HG03442 (cell line): ENCODE measurements around the gene PIGR.
A peak's percentile ranks its signal among the peaks of the same experiment; 100 is the strongest.
"Not testable (repeated sequence)": the region's sequence is repeated elsewhere in the genome, so short reads cannot be mapped to it uniquely, and the experiment has no call there.

Experiments used
- ATAC-seq: cut with Tn5 transposase; IDR thresholded peaks from one replicate; pipeline ENCODE4 v1.9.1; 2021; ENCODE audit warnings: mild to moderate bottlenecking, moderate library complexity; ENCODE audit not compliant: unreplicated experiment

Gene PIGR

DNA sequence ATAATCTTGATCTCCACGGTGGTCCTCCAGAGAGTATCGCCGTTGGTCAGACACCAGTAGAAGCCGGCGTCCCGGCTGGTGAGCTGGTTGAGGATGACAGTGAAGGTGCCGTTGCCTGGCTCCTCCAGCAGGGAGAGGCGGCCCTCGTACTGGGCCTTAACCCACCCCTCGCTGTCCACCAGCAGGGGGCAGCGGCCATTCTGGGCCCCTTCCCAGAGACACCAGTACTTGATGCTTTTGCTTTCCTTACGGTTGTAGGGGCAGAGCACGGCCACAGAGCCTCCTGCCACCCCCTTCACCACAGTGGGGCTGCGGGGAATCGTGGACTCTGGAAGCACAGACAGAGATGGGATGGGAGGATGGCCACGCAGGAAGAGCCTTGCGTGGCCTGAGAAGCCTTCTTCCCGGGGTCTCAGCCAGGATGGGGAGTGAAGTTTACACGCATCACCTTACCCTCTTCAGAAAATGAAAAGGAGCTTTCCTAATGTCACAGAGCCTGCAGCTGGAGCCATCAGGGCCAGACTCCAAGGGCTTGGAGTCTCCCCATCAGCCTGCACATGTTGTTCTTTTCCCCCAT is 10.7 kb downstream of the PIGR start:
- ATAC-seq: no peak

- no peak for ATAC-seq
Measured at GRCh38 chr1:206933333-206933945, 12.8 kb downstream of the PIGR start.

GRCh38 chr1:206932177-206932576 is 14.1 kb downstream of the PIGR start:
- ATAC-seq: no peak

DNA sequence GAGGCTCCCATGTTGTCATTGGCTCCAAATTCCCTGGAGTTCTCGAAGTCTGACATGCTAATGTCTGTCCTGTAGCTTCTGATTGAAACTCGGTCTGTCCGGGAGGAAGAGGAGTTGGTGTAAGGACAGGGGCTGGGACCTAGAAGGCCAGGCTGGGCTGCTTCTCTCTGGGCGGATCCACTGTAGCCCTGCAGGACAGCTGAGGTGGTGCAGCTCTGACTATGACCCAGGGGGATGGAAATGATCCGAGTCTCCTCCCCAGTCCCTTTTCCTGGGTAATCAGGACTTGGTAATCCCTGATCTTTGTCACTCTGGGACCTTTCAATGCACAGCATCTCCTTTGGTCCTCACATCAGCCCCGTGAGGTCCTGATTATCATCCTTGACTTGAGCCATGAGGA is 14.6 kb downstream of the PIGR start:
- ATAC-seq: no peak

DNA sequence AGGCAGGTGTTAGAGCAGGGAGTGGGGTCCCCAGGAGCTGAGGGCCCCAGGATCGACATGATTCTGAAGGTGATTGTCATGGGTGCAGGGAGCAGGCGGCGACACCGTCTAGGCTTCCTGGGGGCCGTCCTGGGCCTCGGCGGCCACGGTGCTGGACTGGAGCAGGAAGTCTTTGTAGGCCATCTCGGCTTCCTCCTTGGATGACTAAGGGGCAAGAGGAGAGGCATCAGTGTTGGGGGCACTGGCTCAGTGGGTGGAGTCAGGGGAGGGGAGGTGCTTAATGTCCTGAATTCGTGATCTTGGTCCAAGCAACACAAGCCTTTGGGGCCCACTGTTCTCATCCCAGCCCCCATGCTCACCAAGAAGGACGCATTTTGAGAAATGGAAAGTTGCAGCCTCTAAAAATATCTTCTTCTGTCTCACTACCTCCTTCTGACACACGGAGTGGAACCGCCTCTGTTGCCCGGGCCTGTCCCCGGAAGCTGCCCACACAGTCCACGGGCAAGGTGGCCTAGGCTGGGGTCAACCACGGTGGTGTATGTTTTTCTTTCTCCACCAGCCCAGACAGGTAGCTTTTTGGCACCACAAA is 16.0 kb downstream of the PIGR start:
- ATAC-seq: peak; percentile 77

GRCh38 chr1:206929524-206929923 is 16.7 kb downstream of the PIGR start:
- no peak for ATAC-seq

DNA sequence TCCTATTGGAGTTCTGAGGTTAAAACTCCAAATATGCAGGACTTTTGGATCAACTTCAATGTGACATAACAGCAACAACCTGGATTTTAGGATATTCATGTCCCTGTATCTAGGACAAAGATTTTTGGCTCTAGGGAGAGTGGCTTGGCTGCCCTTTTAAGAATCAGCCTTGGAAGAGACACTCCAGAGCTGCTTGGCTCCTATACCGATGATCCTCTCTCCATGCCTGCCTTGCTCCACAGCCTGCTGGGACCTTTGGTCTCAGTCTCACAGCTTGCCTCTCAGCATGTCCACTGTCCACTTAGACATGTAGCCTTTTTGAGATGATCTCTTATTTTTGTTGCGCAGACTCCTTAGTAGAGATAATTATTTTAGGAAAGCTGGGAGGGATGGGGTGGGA is 20.0 kb downstream of the PIGR start:
- no peak for ATAC-seq

- ATAC-seq: peak; percentile 57
Measured at GRCh38 chr1:206925106-206925736, 21.0 kb downstream of the PIGR start.

- peak; percentile 16 for ATAC-seq
Measured at GRCh38 chr1:206924592-206925105, 21.6 kb downstream of the PIGR start.

- ATAC-seq: not testable (repeated sequence)
Measured at GRCh38 chr1:206923961-206924557, 22.2 kb downstream of the PIGR start.

DNA sequence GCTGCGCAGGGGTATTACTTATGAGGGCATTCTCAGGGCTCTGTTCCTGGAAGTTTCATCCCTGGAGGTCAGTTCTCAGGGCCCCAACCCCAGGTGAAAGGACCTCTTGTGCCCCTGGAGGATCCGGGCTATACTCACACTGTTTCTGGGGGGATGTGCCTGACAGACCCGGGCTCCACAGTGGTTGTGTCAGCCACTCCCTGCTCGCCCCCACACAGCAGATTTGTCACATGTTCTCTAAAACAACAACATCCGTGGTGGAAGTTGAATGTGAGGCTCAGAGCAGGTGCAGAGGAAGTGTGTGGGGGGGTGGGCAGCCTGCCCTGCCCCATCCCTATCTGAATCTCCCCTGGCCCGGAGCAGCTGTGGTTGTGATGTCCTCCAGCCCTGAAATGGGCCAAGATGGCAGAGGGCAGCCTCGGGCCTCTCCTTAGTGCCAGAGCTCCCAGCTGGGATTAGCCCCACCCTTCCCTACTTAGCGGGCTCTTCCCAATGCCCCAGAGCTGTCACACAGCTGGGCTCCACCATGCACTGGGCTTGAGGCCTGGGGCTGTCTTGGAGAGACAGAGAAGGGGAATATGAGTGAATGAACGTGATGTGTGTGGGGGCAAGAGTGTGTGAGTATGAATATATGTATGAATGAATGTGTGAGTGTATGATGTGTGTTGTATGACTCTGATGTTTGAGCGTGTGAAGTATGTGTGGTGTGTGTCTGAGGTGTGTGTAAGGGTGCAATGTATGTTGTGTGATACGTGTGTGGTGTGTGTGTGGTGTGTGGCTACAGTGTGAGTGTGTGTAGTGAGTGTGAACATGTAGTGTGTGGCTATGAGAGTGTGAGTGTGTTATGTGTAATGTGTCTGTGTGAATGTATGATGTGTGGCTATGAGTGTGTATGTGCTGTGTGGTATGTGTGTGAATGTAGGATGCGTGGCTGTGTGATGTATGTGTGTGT is 23.0 kb downstream of the PIGR start:
- peak; percentile 45 for ATAC-seq

DNA sequence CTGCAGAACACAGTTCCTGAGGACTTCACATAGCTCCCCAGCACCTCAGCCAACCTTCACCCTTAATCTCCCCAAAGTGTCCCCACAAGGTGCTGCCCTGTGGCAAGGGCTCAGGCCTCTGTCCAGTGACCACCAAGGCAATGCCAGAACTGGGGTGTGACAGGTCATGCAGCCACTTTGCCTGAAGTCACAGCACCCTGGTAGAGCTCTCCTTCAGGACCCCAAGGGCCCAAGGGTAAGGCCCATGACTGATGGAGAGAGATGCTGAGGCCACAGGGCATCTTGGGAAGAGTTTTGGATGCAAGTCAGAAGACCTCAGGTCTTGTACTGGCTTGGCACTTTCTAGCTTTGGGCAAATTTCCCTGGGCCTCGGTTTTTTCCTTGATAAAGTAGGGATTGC is 23.7 kb downstream of the PIGR start:
- ATAC-seq: no peak

DNA sequence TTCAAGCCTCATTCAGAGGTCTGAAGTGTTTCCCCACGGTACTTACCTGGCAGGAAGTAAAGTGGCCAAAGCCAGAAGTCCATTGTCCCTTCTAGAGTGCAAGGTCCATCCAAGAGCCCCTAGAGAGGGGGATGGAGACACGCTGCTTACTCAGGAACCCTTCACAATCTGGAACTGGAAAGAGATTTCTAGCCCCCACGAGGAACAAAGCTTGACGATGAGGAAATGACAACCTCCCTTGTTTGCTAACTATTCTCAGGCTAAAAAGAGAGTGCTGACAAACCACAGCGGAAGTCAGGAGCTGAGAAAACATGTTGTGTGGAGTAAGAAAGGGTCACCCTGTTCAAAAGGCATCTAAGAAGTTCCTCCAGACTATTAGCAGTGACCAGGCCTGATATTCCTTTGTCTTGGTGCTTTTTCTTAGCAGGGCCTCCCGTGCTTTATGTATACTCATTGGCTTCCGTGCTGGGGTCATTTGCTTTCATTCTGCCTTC is 24.4 kb downstream of the PIGR start, which contains the start of gene FCMR:
TSS of gene FCMR (minus strand) at position 170 of the 494 bp plus-strand sequence. CDS start at position 83, 87 bp downstream.
- no peak for ATAC-seq

GRCh38 chr1:206918076-206918475 is 28.2 kb downstream of the PIGR start:
- ATAC-seq: no peak

DNA sequence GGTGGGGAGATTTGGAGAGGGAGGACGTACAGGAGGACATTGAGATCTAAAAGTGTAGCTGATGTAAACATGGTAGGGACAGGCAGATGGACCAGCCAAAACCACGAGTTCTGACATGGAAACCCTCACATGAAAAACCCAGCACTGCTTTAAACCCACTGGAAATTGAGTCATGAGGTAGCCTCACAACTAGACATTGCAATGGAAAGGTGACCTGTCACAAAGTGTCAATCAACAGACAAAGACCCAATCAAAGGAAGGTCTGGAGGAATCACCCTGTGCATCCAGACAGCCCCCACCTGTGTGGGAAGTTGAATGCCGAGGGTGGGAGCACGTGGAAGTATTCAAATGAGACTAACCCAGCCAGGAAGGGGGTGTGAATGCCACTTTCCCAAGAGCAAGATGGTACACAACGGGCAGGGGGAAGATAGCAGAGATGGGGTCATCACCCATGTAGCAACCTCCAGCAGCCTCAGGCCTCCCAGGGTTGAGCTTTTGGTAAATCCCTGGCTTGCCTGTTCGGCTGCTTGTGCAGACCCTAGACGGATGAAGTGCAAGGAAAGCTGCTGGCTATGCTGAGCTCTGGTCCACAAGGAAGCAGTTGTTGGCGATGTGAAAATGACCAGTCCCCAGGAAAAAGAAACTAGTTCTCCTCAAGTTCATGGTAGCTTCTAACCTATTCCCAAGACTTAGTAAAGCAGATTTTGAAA is 30.1 kb downstream of the PIGR start:
- ATAC-seq: no peak

DNA sequence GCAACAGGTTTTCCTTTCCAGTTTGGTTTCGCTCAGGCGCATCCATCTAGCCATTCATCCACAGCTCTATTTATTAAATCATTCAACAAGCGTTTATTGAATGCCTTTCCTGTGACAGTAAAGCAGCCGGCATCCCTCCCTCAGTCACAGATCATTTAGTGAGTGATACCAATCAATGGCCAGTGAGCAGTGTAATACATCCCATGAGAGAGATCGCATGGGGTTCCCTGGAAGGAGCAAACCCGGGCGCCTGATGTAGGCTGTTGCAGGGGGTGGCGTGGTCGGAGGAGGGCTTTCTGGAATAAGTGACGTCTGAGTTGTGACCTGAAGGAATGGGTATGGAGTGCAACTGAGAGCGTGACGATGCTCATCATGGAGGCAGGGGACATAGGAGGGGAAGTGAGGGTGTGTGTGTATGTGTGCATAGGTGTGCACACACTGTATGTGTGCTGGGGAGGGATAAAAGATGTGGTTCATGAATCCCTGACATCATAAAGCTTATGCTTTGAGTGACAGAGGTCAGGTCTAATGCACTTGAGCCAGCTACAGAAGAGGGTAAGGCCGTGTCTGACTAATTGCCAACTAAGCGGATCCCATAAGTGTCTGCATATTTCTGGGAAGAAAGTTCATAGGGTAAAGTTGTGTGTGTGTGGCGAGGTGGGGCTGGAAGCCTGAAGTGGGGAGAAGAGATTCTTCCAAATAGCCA is 31.1 kb downstream of the PIGR start:
- ATAC-seq: no peak

- ATAC-seq: no peak
Measured at GRCh38 chr1:206913766-206914537, 32.3 kb downstream of the PIGR start.

DNA sequence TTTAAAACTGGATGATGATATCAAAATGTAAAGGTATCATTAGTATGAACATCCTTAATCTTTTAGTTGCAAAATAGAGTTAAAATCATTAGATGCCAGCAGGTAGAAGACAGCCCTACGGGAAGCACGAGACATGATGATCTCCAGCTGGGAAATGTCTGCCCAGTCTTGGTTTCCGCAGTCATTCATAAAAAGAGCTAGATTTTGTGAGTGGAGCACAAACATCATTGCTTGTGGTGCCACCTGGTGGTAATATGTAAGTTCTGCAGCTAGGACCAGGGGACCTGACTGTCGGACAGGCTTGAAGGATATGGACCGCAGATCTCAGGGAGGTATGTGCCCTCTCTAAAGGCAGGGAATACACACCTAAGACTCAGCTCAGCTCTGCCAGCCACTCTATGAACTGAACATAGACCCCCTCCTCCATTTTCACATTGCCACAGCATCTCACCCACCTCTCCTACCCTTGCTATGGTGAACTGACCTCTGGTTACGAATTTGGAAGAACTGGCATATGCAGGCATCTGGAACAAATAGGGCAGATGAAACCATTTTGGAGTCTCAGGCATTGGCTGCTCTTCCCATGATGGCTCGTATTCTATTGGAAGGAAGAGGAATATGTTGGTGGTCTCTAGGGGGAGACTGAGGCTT is 33.7 kb downstream of the PIGR start:
- no peak for ATAC-seq
